Measurements from ENCODE around the gene ANK3. TPM values are rescaled to one million over a fixed set of nuclear protein-coding genes. Genes with fewer than 3 reads are reported as not detected.

ANK3 gene
- total RNA-seq, 8 experiments from 2014 or later, result 8.1 to 191 (median 78.3) TPM

DNA sequence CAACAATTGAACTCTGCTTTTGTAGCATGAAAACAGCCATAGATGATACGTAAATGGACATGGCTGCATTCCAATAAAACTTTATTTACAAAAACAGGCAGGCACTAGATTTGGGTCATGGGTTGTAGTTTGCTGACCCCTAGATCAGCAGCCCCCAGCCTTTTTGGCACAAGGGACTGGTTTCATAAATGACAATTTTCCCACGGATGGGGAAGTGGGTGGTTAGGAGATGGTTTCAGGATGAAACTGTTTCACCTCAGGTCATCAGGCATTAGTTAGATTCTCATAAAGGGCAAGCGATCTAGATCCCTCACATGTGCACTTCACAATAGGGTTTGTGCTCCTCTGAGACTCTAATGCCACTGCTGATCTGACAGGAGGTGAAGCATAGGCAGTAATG, 16.5 kb upstream of the ANK3 start:
- 60 to 100% (median 90%) methylated on average over 1 to 3 of the region's 3 CpGs; no CpG with 5 or more reads in 1 of the 10 experiments for WGBS, 10 experiments
- no peak overlapping the region for H3K4me3 ChIP-seq
- H3K4me1 ChIP-seq (replicated peaks in 1 of 2), result no peaks in the 10 kb centered on the region
- ATAC-seq (replicated peaks in 6 of 8), result no peak
- in situ Hi-C loops (cut with MboI; ENCODE audit: low pct_unique_long_range_greater_than_20kb in 2 of 9, low sequenced_read_pairs in 9 of 9, unreplicated experiment in 9 of 9), result loop anchor here in 1 of 9 experiments (25.0 kb wide), 1 partner anchor 194 kb away; no protein-coding TSS in a partner anchor
- H3K27ac ChIP-seq, result no peak overlapping the region

- H3K4me1 ChIP-seq (replicated peaks in 1 of 2), result no peaks in the 10 kb centered on the region
- H3K4me3 ChIP-seq, result no peak overlapping the region
- ATAC-seq (replicated peaks in 6 of 8), result no peak
- no peak overlapping the region for H3K27ac ChIP-seq
- in situ Hi-C loops (cut with MboI; ENCODE audit: low pct_unique_long_range_greater_than_20kb in 2 of 9, low sequenced_read_pairs in 9 of 9, unreplicated experiment in 9 of 9), result loop anchor here in 1 of 9 experiments (25.0 kb wide), 1 partner anchor 193 kb away; no protein-coding TSS in a partner anchor
Observed at GRCh38 chr10:60405172-60405571, 15.5 kb upstream of the ANK3 start.

DNA sequence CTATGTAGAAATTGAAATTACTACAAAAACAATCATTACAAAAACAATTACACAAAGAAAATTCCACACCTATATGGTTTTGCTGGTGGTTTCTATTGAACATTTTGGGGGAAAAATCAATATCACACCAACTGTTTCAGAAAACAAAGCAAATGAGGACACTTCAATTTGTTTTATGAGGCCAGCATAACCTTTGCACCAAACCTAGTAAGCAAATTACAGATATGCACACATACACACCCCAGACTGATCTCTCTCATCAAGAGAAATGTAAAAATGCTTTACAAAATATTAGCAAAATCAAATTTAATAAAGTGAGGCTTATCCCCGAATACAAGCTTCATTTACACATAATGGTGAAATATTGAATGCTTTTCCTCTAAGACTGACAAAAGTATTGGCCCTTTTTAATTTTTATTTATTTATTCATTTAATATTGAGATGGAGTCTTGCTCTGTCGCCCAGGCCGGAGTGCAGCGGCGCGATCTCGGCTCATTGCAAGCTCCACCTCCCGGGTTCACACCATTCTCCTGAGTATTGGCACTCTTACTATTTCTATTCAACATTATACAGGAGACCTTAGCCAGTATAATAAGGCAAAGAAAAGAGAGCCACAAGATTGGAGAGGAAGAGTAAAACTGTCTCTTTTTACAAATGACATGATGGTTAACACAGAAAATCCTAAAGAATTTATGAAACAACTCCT, 13.6 kb upstream of the ANK3 start:
- H3K4me3 ChIP-seq, result no peak overlapping the region
- 60 to 100% (median 89%) methylated on average over 1 to 8 of the region's 8 CpGs for WGBS, 10 experiments
- H3K27ac ChIP-seq, result no peak overlapping the region
- ATAC-seq (replicated peaks in 6 of 8), result no peak
- peaks cover 0 to 2% of the 10 kb centered on the region in 2 donors for H3K4me1 ChIP-seq (replicated peaks in 1 of 2)
- in situ Hi-C loops (cut with MboI; ENCODE audit: low pct_unique_long_range_greater_than_20kb in 2 of 9, low sequenced_read_pairs in 9 of 9, unreplicated experiment in 9 of 9), result loop anchor here in 1 of 9 experiments (25.0 kb wide), 1 partner anchor 191 kb away; no protein-coding TSS in a partner anchor

DNA sequence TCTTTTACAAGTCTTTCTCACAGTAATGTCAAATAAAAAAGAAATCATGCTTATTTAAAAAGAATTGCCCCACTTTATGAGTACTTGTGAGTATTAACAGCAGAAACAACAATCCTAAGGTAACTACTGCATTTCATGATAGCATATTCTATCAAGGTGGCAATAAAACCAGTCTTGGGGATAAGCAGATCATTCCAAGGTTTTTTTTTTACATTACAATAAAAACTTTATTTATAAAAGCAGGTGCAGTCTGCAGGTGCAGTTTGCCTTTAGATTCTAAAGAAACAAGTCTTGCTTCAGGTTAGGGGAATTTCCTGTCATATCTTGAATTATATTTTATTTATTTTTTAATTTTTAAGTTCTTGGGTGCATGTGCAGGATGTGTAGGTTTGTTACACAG, 10.7 kb upstream of the ANK3 start:
- ATAC-seq (replicated peaks in 6 of 8), result no peak
- Histone ChIP-seq H3K27ac (no peak overlapping the region), H3K4me3 (no peak overlapping the region), H3K4me1 (replicated peaks in 1 of 2) (peaks cover 0 to 2% of the 10 kb centered on the region in 2 donors)
- in situ Hi-C loops (cut with MboI; ENCODE audit: low pct_unique_long_range_greater_than_20kb in 2 of 9, low sequenced_read_pairs in 9 of 9, unreplicated experiment in 9 of 9), result loop anchor here in 1 of 9 experiments (25.0 kb wide), 1 partner anchor 188 kb away; no protein-coding TSS in a partner anchor

DNA sequence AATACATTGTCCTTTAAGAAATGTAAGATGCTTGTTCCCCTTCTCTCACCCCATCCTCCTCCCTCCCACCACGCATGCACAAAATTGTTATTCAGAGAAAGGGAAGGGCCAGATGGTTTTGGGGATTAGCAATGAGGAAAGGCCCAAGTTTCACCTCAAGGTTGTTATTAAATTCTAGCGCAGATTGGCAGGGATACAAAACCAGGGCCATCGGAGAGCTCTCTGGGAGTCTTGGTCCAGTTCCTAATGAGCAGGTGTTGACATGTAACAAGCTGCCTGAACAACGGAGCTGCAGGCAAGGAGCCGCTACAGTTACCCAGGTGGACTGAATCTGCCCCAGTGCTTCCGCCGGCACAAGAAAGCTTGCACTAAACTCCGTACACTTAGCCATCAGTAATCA, 9.7 kb upstream of the ANK3 start:
- 47 to 100% (median 81%) methylated on average over 1 to 8 of the region's 8 CpGs; no CpG with 5 or more reads in 2 of the 10 experiments for WGBS, 10 experiments

DNA sequence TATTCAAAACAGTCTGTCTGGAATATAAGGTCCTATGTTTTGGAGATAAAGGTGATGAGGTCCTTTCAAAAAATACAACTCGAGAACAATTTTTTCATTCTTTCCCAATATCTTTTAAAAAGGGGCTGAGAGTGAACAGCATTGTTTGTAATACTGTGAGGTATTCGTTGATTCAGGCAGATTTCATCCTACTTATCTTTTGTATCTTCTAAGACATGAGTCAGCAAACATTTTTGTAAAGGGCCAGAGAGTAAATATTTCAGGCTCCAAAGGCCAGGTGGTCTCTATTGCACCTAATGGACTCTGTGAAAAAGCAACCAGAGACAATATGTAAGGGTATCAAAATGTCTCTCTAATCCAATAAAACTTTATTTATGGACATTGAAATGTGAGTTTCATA, 8.1 kb upstream of the ANK3 start:
- in situ Hi-C loops (cut with MboI; ENCODE audit: low pct_unique_long_range_greater_than_20kb in 2 of 9, low sequenced_read_pairs in 9 of 9, unreplicated experiment in 9 of 9), result no loop called here
- Histone ChIP-seq H3K4me3 (no peak overlapping the region), H3K27ac (no peak overlapping the region), H3K4me1 (replicated peaks in 1 of 2) (peaks cover 0 to 2% of the 10 kb centered on the region in 2 donors)
- WGBS, 10 experiments, result 33 to 91% (median 83%) methylated on average over 1 to 2 of the region's 2 CpGs; no CpG with 5 or more reads in 1 of the 10 experiments
- ATAC-seq (replicated peaks in 6 of 8), result no peak

More for the DNA sequence above, 9.7 kb upstream of the ANK3 start:
- in situ Hi-C loops (cut with MboI; ENCODE audit: low pct_unique_long_range_greater_than_20kb in 2 of 9, low sequenced_read_pairs in 9 of 9, unreplicated experiment in 9 of 9), result no loop called here
- ATAC-seq (replicated peaks in 6 of 8), result no peak
- Histone ChIP-seq H3K4me3 (no peak overlapping the region), H3K27ac (no peak overlapping the region), H3K4me1 (replicated peaks in 1 of 2) (peaks cover 0 to 2% of the 10 kb centered on the region in 2 donors)

- in situ Hi-C loops (cut with MboI; ENCODE audit: low pct_unique_long_range_greater_than_20kb in 2 of 9, low sequenced_read_pairs in 9 of 9, unreplicated experiment in 9 of 9), result no loop called here
- 83 to 100% (median 96%) methylated on average over 1 to 3 of the region's 3 CpGs; no CpG with 5 or more reads in 2 of the 10 experiments for WGBS, 10 experiments
- Histone ChIP-seq H3K4me1 (replicated peaks in 1 of 2) (peaks cover 0 to 2% of the 10 kb centered on the region in 2 donors), H3K27ac (no peak overlapping the region), H3K4me3 (no peak overlapping the region)
- ATAC-seq (replicated peaks in 6 of 8), result no peak
Observed at GRCh38 chr10:60396766-60397165, 7.1 kb upstream of the ANK3 start.

DNA sequence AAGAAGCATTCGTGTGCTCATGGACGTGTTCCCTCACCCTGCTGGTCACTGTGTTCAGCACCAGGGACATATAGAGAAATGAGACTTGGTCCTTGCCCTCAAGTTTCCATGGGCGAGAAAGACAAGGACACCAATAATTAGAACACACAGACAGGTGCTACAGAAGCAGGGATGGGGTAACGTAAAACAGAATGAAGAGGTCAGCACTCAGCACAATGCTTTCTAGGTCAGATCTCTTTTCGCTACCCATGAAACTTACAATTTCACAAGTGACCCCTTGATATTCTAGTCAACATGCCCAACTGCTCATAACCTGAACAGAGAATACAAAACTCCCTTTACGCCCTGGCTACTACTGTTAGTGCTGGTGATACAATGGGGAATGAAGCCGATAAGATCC, 6.0 kb upstream of the ANK3 start:
- H3K4me1 ChIP-seq (replicated peaks in 1 of 2), result peaks cover 4 to 10% of the 10 kb centered on the region in 2 donors
- WGBS, 10 experiments, result 83 to 100% (median 99%) methylated on average over 1 to 7 of the region's 7 CpGs; no CpG with 5 or more reads in 1 of the 10 experiments
- no peak for ATAC-seq (replicated peaks in 6 of 8)
- in situ Hi-C loops (cut with MboI; ENCODE audit: low pct_unique_long_range_greater_than_20kb in 2 of 9, low sequenced_read_pairs in 9 of 9, unreplicated experiment in 9 of 9), result no loop called here
- no peak overlapping the region for H3K4me3 ChIP-seq
- no peak overlapping the region for H3K27ac ChIP-seq

GRCh38 chr10:60394446-60394845, 4.8 kb upstream of the ANK3 start:
- H3K4me3 ChIP-seq, result no peak overlapping the region
- H3K27ac ChIP-seq, result no peak overlapping the region
- 100% methylated on average over 1 to 2 of the region's 2 CpGs; no CpG with 5 or more reads in 5 of the 10 experiments for WGBS, 10 experiments
- no peak for ATAC-seq (replicated peaks in 6 of 8)
- peaks cover 17 to 23% of the 10 kb centered on the region in 2 donors for H3K4me1 ChIP-seq (replicated peaks in 1 of 2)
- in situ Hi-C loops (cut with MboI; ENCODE audit: low pct_unique_long_range_greater_than_20kb in 2 of 9, low sequenced_read_pairs in 9 of 9, unreplicated experiment in 9 of 9), result no loop called here

DNA sequence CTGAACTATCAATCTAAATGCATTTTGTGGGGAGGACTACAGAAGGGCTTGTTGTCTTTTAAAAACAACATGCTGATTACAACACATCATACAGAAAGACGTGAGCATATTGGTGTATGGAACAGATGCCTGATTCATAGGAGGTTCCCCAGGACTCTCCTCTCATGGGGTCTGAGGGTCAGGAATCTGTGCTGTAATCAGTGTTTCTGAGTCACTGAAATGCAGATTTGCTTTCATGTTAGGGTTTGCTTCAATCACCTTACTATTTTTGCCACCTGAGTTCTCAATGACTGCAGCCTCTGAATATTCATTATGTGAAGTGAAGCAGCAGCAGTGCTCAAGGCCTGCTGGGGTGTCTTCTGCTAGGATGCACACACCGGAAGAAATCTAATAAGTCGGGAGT, 550 bp upstream of the ANK3 start:
- 25 to 100% (median 48%) methylated on average over 1 to 3 of the region's 3 CpGs; no CpG with 5 or more reads in 4 of the 10 experiments for WGBS, 10 experiments
- ATAC-seq (replicated peaks in 6 of 8), result peak in 7 of 8 experiments; percentile 59 to 86 (median 84)
- Histone ChIP-seq H3K27ac (peak overlapping the region; percentile 15 to 72), H3K4me3 (no peak overlapping the region), H3K4me1 (replicated peaks in 1 of 2) (peaks cover 35 to 51% of the 10 kb centered on the region in 2 donors)
- in situ Hi-C loops (cut with MboI; ENCODE audit: low pct_unique_long_range_greater_than_20kb in 2 of 9, low sequenced_read_pairs in 9 of 9, unreplicated experiment in 9 of 9), result no loop called here

GRCh38 chr10:60388709-60389301, 870 bp downstream of the ANK3 start:
- in situ Hi-C loops (cut with MboI; ENCODE audit: low pct_unique_long_range_greater_than_20kb in 2 of 9, low sequenced_read_pairs in 9 of 9, unreplicated experiment in 9 of 9), result no loop called here
- ATAC-seq (replicated peaks in 6 of 8), result peak in 2 of 8 experiments; percentile 4 to 25
- peaks cover 35 to 55% of the 10 kb centered on the region in 2 donors for H3K4me1 ChIP-seq (replicated peaks in 1 of 2)
- WGBS, 10 experiments, result 40 to 96% (median 63%) methylated on average over 1 to 6 of the region's 7 CpGs
- peak overlapping the region in 4 of 5 donors; percentile 17 to 30 (median 19) for H3K4me3 ChIP-seq
- H3K27ac ChIP-seq, result peak overlapping the region in 1 of 2 donors; percentile 72

- peak overlapping the region in 4 of 5 donors; percentile 18 to 30 (median 21) for H3K4me3 ChIP-seq
- ATAC-seq (replicated peaks in 6 of 8), result peak in 1 of 8 experiments; percentile 31
- peak overlapping the region in 1 of 2 donors; percentile 72 for H3K27ac ChIP-seq
- in situ Hi-C loops (cut with MboI; ENCODE audit: low pct_unique_long_range_greater_than_20kb in 2 of 9, low sequenced_read_pairs in 9 of 9, unreplicated experiment in 9 of 9), result no loop called here
- H3K4me1 ChIP-seq (replicated peaks in 1 of 2), result peaks cover 35 to 55% of the 10 kb centered on the region in 2 donors
- 28 to 100% (median 83%) methylated on average over 1 to 2 of the region's 2 CpGs; no CpG with 5 or more reads in 1 of the 10 experiments for WGBS, 10 experiments
Observed at GRCh38 chr10:60388116-60388625, 1.5 kb downstream of the ANK3 start.

DNA sequence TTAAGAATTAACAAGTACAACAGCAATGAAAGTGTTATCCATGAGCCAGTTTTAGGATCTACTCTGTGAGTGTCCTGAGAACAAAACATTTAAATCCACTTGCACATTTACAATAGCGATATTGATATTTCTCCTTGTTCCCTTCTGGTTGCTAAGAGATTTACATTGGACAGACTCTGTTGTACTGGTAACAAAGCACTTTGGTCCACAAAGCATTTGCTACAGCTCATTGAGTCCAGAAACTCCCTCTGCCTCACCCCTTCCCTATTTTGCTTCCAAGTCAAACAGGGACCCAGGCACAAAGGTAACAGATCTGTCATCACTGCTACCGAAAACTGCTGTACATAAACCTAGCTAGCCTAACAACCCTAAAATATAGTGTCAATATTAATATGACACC, 2.1 kb downstream of the ANK3 start:
- H3K27ac ChIP-seq, result peak overlapping the region in 1 of 2 donors; percentile 71
- WGBS, 10 experiments, result 10 to 100% (median 67%) methylated on average over 1 to 2 of the region's 2 CpGs; no CpG with 5 or more reads in 1 of the 10 experiments
- peak overlapping the region in 3 of 5 donors; percentile 18 to 30 (median 22) for H3K4me3 ChIP-seq

More for the DNA sequence above, 2.1 kb downstream of the ANK3 start:
- peak in 5 of 8 experiments; percentile 37 to 68 (median 61) for ATAC-seq (replicated peaks in 6 of 8)
- in situ Hi-C loops (cut with MboI; ENCODE audit: low pct_unique_long_range_greater_than_20kb in 2 of 9, low sequenced_read_pairs in 9 of 9, unreplicated experiment in 9 of 9), result no loop called here
- peaks cover 35 to 55% of the 10 kb centered on the region in 2 donors for H3K4me1 ChIP-seq (replicated peaks in 1 of 2)
